ENCODE data around the gene B2M. TPM values are rescaled to one million over a fixed set of nuclear protein-coding genes. Genes with fewer than 3 reads are reported as not detected.

B2M gene
- total and polyA plus RNA-seq, 7 donors: 400 to 891 (median 577) TPM

DNA sequence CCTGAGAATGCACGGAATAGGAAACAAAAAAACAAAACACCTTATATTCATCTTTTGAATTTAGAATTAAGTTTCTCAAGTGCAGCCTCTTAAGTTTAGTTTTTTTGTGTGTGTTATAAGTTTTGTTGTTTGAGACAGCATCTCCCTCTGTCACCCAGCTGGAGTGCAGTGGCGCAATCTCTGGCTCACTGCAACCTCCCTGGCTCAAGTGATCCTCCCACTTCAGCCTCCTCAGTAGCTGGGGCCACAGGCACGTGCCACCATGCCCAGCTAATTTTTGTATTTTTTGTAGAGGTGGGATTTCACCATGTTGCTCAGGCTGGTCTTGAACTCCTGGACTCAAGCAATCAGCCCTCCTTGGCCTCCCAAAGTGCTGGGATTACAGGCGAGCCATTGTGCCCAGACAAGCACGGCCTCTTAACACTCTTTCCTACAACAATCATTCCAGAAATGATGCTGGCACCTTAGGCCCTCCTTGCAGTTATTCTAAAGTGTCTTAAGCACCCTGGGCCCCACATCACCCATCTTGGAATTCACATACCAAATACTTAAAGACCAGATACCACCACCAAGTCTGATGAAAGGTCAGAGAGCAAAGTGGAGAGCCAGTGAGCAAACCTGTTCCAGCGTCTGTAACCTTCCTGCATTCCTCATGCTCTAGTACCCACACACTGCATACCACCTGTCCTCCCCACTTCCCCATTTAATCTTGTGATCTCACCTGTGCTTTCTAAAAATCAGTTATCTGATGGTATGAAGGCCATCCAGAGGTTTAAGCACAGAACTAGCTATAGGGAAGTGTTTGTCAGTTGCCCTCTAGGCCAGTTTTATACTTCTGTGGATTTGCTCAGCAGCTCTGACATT is 41.0 kb upstream of the B2M start:
- peaks cover 0 to 5% (median 0%) of the 10 kb centered on the region in 3 donors for H3K27me3 ChIP-seq (ENCODE audit: insufficient read depth in 3 of 3, low read length in 2 of 3)
- WGBS, 3 donors: 81 to 86% (median 84%) methylated on average over 6 of the region's 6 CpGs
- no peaks in the 10 kb centered on the region for H3K4me1 ChIP-seq
- intact Hi-C loops (cut with DNase I): no loop called here
- H3K4me3 ChIP-seq: no peak overlapping the region
- DNase-seq (no peak), ATAC-seq (no peak)
- no peak for TF ChIP-seq CTCF (IDR thresholded peaks at IDR 0.05)
- H3K36me3 ChIP-seq (ENCODE audit: insufficient read depth in 1 of 2, low read depth in 1 of 2): no peaks in the 10 kb centered on the region
- H3K9me3 ChIP-seq: no peaks in the 10 kb centered on the region
- no peak overlapping the region for H3K27ac ChIP-seq

DNA sequence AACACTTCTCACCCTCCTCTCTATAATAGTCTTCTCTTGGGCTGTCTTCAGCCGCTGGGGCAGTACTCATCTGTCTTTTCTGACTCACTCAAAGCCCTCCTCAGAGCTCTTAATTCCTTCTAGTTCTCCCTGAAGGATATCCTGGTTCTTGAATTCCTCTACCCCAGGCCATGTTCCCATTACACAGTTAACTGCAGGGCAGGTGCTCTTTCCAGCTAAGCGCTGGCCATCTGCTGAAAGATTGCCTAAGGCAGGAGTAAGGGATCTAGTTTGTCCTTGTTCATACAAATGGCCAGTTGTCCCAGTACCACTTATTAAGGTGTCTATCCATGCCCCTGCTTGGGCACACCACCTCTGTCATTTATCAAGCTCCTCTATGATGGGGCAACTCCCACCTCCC is 37.7 kb upstream of the B2M start:
- Histone ChIP-seq H3K9me3 (no peaks in the 10 kb centered on the region), H3K27me3 (ENCODE audit: insufficient read depth in 3 of 3, low read length in 2 of 3) (peaks cover 0 to 5% (median 0%) of the 10 kb centered on the region in 3 donors), H3K4me3 (no peak overlapping the region), H3K4me1 (no peaks in the 10 kb centered on the region), H3K36me3 (ENCODE audit: insufficient read depth in 1 of 2, low read depth in 1 of 2) (no peaks in the 10 kb centered on the region), H3K27ac (no peak overlapping the region)
- WGBS, 3 donors: 86 to 89% (median 88%) methylated on average over 2 of the region's 2 CpGs
- no peak for TF ChIP-seq CTCF (IDR thresholded peaks at IDR 0.05)
- no peak for ATAC-seq
- no peak for DNase-seq
- intact Hi-C loops (cut with DNase I): no loop called here

- ATAC-seq: no peak
- no peak for TF ChIP-seq CTCF (IDR thresholded peaks at IDR 0.05)
- 79 to 85% (median 83%) methylated on average over 5 of the region's 5 CpGs for WGBS, 3 donors
These were observed 35.4 kb upstream of the B2M start for GRCh38 chr15:44675911-44676310.

DNA sequence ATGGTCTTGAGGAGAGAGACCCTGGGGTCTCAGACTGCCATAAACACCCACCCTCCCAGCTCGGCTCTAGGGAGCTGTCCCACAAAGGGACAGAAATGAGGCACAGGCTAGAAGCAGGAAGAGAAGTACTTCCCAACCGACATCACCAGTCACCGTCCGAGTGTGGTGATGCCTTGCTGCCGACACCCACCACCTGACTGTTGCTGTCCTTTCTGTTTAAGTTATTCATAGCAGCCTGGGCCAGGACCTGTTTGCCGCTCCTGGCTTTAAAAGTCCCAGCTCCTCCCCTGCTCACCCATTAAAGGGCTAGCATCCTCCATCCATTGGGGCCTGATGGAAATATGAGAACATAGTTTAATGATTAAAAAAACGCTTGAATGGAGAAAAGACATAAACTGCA is 34.6 kb upstream of the B2M start:
- H3K27ac ChIP-seq: no peak overlapping the region
- no peak for TF ChIP-seq CTCF (IDR thresholded peaks at IDR 0.05)
- WGBS, 3 donors: 55 to 59% (median 56%) methylated on average over 7 of the region's 7 CpGs
- no peaks in the 10 kb centered on the region for H3K4me1 ChIP-seq
- no peaks in the 10 kb centered on the region for H3K36me3 ChIP-seq (ENCODE audit: insufficient read depth in 1 of 2, low read depth in 1 of 2)
- DNase-seq: no peak
- no peak for ATAC-seq
- peaks cover 0 to 2% (median 0%) of the 10 kb centered on the region in 3 donors for H3K27me3 ChIP-seq (ENCODE audit: insufficient read depth in 3 of 3, low read length in 2 of 3)
- H3K9me3 ChIP-seq: no peaks in the 10 kb centered on the region
- intact Hi-C loops (cut with DNase I): no loop called here
- no peak overlapping the region for H3K4me3 ChIP-seq

More at GRCh38 chr15:44675911-44676310, 35.4 kb upstream of the B2M start:
- intact Hi-C loops (cut with DNase I): no loop called here
- no peaks in the 10 kb centered on the region for H3K9me3 ChIP-seq
- no peak overlapping the region for H3K27ac ChIP-seq
- no peak for DNase-seq
- H3K4me1 ChIP-seq: no peaks in the 10 kb centered on the region
- peaks cover 0 to 2% (median 0%) of the 10 kb centered on the region in 3 donors for H3K27me3 ChIP-seq (ENCODE audit: insufficient read depth in 3 of 3, low read length in 2 of 3)
- H3K4me3 ChIP-seq: no peak overlapping the region
- H3K36me3 ChIP-seq (ENCODE audit: insufficient read depth in 1 of 2, low read depth in 1 of 2): no peaks in the 10 kb centered on the region

Measured in psoas muscle (tissue), 8 donors.